AG04450 (cell line): Measurements from ENCODE around the gene ADAM12. TPM values are rescaled to one million over a fixed set of nuclear protein-coding genes. Genes with fewer than 3 reads are reported as not detected.

Experiments
- CTCF ChIA-PET: fragments of 300-600, 350-600 bp; formaldehyde crosslinking; extraction: SDS; loops from one replicate; lab custom pipeline; 2022; ENCODE audit warnings: antibody characterized with exemption, inconsistent platforms; lab: Charles Lee
- POLR2A ChIA-PET: fragments of 350-600 bp; formaldehyde crosslinking; extraction: SDS; loops from one replicate; lab custom pipeline; 2021; ENCODE audit warnings: antibody characterized with exemption, inconsistent platforms; lab: Yijun Ruan, JAX
- DNase-seq: peaks from one replicate; pipeline ENCODE4 v3.0.0-alpha.2; 2011; ENCODE audit warnings: low read depth, low spot score
- H3K27ac ChIP-seq: one replicate; pipeline ENCODE4 v1.5.1; 2012; ENCODE audit warnings: low read depth, low read length, control low read depth
- H3K27me3 ChIP-seq: one replicate; pipeline ENCODE4 v1.6.0; 2012; ENCODE audit warnings: low read length; ENCODE audit not compliant: control insufficient read depth, insufficient read depth
- H3K4me3 ChIP-seq: 2 replicates; pipeline ENCODE4 v1.5.1; 2011; ENCODE audit warnings: mild to moderate bottlenecking, low read depth, low read length, control low read depth
- H3K9me3 ChIP-seq: 2 replicates; pipeline ENCODE4 v1.5.1; 2012; ENCODE audit warnings: low read length; ENCODE audit not compliant: control insufficient read depth, insufficient read depth
- polyA plus RNA-seq: library from polyadenylated mRNA; depleted of rRNA; stranded (reverse); fragments of >200 nt; gene quantifications from 2 replicates; pipeline ENCODE4 v1.2.3, GENCODE V29; 2011
- TF ChIP-seq, protein P1 (sequence below): IDR thresholded peaks from 2 replicates; pipeline ENCODE4 v1.5.1; 2011; ENCODE audit warnings: low read depth, low read length, control low read depth, inconsistent platforms

Gene ADAM12
- polyA plus RNA-seq, 1 experiment, result 8.0 TPM

- Histone ChIP-seq H3K27me3 (peaks cover 3% of the 10 kb centered on the region), H3K27ac (no peak overlapping the region), H3K4me3 (no peak overlapping the region), H3K9me3 (peaks cover 15% of the 10 kb centered on the region)
- CTCF ChIA-PET, result interaction anchor here (1.4 kb wide), 1 partner anchor 397 kb away, joined by 3 read pairs; no protein-coding TSS in a partner anchor
- TF ChIP-seq, protein P1, sequence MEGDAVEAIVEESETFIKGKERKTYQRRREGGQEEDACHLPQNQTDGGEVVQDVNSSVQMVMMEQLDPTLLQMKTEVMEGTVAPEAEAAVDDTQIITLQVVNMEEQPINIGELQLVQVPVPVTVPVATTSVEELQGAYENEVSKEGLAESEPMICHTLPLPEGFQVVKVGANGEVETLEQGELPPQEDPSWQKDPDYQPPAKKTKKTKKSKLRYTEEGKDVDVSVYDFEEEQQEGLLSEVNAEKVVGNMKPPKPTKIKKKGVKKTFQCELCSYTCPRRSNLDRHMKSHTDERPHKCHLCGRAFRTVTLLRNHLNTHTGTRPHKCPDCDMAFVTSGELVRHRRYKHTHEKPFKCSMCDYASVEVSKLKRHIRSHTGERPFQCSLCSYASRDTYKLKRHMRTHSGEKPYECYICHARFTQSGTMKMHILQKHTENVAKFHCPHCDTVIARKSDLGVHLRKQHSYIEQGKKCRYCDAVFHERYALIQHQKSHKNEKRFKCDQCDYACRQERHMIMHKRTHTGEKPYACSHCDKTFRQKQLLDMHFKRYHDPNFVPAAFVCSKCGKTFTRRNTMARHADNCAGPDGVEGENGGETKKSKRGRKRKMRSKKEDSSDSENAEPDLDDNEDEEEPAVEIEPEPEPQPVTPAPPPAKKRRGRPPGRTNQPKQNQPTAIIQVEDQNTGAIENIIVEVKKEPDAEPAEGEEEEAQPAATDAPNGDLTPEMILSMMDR, result no peak
- no peak for DNase-seq
- POLR2A ChIA-PET, result no interaction called here
Measured at GRCh38 chr10:125989791-125990190, 398.5 kb downstream of the ADAM12 start.

- no peak for DNase-seq
- CTCF ChIA-PET, result interaction anchor here (1.3 to 8.1 kb wide), 2 partner anchors 401 to 518 kb away, joined by 4 to 104 read pairs; no protein-coding TSS in a partner anchor
Measured at GRCh38 chr10:125985557-125986240, 402.6 kb downstream of the ADAM12 start.

DNA sequence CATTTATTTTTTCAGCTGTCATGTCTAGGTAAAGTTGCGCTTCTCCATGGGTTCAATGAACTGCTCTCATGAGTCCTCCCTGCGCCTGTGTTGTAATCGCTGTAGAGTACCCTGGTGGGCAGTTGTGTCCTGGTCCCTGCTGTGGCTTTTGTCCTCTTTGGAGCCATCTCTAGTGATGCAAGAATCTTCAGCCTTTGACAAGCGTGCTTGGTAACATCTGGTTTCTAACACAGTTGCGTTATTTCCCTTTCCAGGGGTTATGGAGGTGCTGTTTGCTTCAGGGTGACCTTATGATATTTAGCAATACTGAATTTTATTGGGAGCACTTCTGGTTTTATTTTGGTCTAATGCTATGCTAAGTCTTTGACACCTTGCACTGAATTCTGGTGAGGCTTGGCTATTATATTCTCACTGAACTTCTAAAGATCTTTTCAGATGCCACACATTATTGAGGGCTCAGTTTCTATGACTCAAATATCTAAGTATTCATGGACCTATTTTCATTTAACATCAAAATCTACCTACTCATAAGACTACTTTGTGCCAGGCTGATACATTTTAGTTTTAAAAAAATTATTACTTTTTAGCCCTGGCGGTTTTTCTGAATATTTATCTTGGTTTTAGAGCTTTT is 403.3 kb downstream of the ADAM12 start:
- no peak overlapping the region for H3K27ac ChIP-seq
- no peak overlapping the region for H3K4me3 ChIP-seq
- DNase-seq, result no peak
- H3K9me3 ChIP-seq, result peaks cover 4% of the 10 kb centered on the region
- ChIA-PET POLR2A (no interaction called here), CTCF (interaction anchor here (1.3 to 8.1 kb wide), 2 partner anchors 402 to 519 kb away, joined by 4 to 104 read pairs; no protein-coding TSS in a partner anchor)
- H3K27me3 ChIP-seq, result no peaks in the 10 kb centered on the region
- TF ChIP-seq, protein P1, result no peak

More at GRCh38 chr10:125985557-125986240, 402.6 kb downstream of the ADAM12 start:
- Histone ChIP-seq H3K27ac (no peak overlapping the region), H3K27me3 (no peaks in the 10 kb centered on the region), H3K9me3 (peaks cover 11% of the 10 kb centered on the region), H3K4me3 (no peak overlapping the region)
- POLR2A ChIA-PET, result no interaction called here
- TF ChIP-seq, protein P1, result no peak

- CTCF ChIA-PET, result interaction anchor here (1.3 to 8.1 kb wide), 2 partner anchors 403 to 519 kb away, joined by 4 to 104 read pairs; no protein-coding TSS in a partner anchor
- TF ChIP-seq, protein P1, result no peak
- Histone ChIP-seq H3K27me3 (no peaks in the 10 kb centered on the region), H3K27ac (no peak overlapping the region), H3K4me3 (no peak overlapping the region), H3K9me3 (no peaks in the 10 kb centered on the region)
- no peak for DNase-seq
- POLR2A ChIA-PET, result no interaction called here
Measured at GRCh38 chr10:125984346-125984745, 403.9 kb downstream of the ADAM12 start.

- TF ChIP-seq, protein P1, result no peak
- POLR2A ChIA-PET, result no interaction called here
Measured at GRCh38 chr10:125983656-125984055, 404.6 kb downstream of the ADAM12 start.

More at GRCh38 chr10:125983656-125984055, 404.6 kb downstream of the ADAM12 start:
- DNase-seq, result no peak
- CTCF ChIA-PET, result interaction anchor here (1.4 to 8.1 kb wide), 9 partner anchors 49 to 520 kb away, joined by 5 to 104 read pairs (median 9); partner anchors contain the start of gene ADAM12
- Histone ChIP-seq H3K9me3 (no peaks in the 10 kb centered on the region), H3K27ac (no peak overlapping the region), H3K27me3 (no peaks in the 10 kb centered on the region), H3K4me3 (no peak overlapping the region)
